Tongue (tissue), 2 donors: ENCODE results near the gene IQSEC2. TPM values are rescaled to one million over a fixed set of nuclear protein-coding genes. Genes with fewer than 3 reads are reported as not detected.

ENCODE experiments used
- DNase-seq: peaks from one replicate; pipeline ENCODE4 v3.0.0-alpha.2; 2015
- total RNA-seq: library from RNA; depleted of rRNA; stranded (reverse); fragments of >200 nt; gene quantifications from one replicate; pipeline ENCODE4 v1.2.3, GENCODE V29; 2014

IQSEC2 gene
- total RNA-seq, 1 donor from 2014 or later: 14.9 TPM

GRCh38 chrX:53305219-53305995 is 24.0 kb upstream of the IQSEC2 start:
- DNase-seq: peak; percentile 25

GRCh38 chrX:53303195-53303594 is 21.8 kb upstream of the IQSEC2 start:
- no peak for DNase-seq

GRCh38 chrX:53300157-53300556 is 18.8 kb upstream of the IQSEC2 start:
- DNase-seq: no peak

GRCh38 chrX:53294024-53294648 is 12.8 kb upstream of the IQSEC2 start:
- DNase-seq: no peak

- no peak for DNase-seq
Observed at GRCh38 chrX:53291596-53291995, 10.2 kb upstream of the IQSEC2 start.

GRCh38 chrX:53290441-53291041 is 9.2 kb upstream of the IQSEC2 start:
- no peak for DNase-seq

- peak; percentile 41 for DNase-seq
Observed at GRCh38 chrX:53288189-53288588, 6.8 kb upstream of the IQSEC2 start.

- DNase-seq: peak; percentile 73
Observed at GRCh38 chrX:53287493-53288138, 6.2 kb upstream of the IQSEC2 start.

GRCh38 chrX:53286171-53286570 is 4.8 kb upstream of the IQSEC2 start:
- DNase-seq: no peak

- no peak for DNase-seq
Observed at GRCh38 chrX:53285591-53285990, 4.2 kb upstream of the IQSEC2 start.

GRCh38 chrX:53284684-53285447 is 3.5 kb upstream of the IQSEC2 start:
- DNase-seq: peak; percentile 62

GRCh38 chrX:53283567-53283966 is 2.2 kb upstream of the IQSEC2 start:
- DNase-seq: no peak

- DNase-seq: no peak
Observed at GRCh38 chrX:53283099-53283498, 1.7 kb upstream of the IQSEC2 start.

GRCh38 chrX:53281963-53282695 is 745 bp upstream of the IQSEC2 start:
- DNase-seq: peak; percentile 48

GRCh38 chrX:53280331-53281320 is 758 bp downstream of the IQSEC2 start:
- DNase-seq: peak; percentile 45

GRCh38 chrX:53279296-53280237 is 1.8 kb downstream of the IQSEC2 start:
- DNase-seq: no peak

GRCh38 chrX:53272808-53273337 is 8.5 kb downstream of the IQSEC2 start:
- DNase-seq: no peak

- DNase-seq: no peak
Observed at GRCh38 chrX:53269536-53270107, 11.8 kb downstream of the IQSEC2 start.
